Caco-2 (cell line): ENCODE results near the gene AARS2. TPM values are rescaled to one million over a fixed set of nuclear protein-coding genes. Genes with fewer than 3 reads are reported as not detected.

Source experiments
- BruUV-seq: library from RNA; stranded (reverse); fragments of 400-500 nt; replicated peaks from 2 replicates; lab custom pipeline; 2021; lab: Mats Ljungman, UMichigan
- CTCF ChIA-PET: fragments of 300-600 bp; sonication (Branson Sonifier 250); formaldehyde crosslinking; loops from one replicate; lab custom pipeline; 2022; ENCODE audit warnings: antibody characterized with exemption; lab: Charles Lee
- POLR2A ChIA-PET: fragments of 300-600 bp; sonication (Branson Sonifier 250); formaldehyde crosslinking; loops from one replicate; lab custom pipeline; 2022; ENCODE audit warnings: antibody characterized with exemption; lab: Charles Lee
- DNase-seq, 2 experiments: peaks; one replicate each; pipeline versions ENCODE4 v3.0.0 to v3.0.0-alpha.2; 2020 to 2022
- H3K27me3 ChIP-seq: replicated peaks from 2 replicates; pipeline ENCODE4 v1.6.0; 2011; ENCODE audit warnings: low read length; ENCODE audit not compliant: control insufficient read depth, insufficient read depth
- H3K36me3 ChIP-seq: 2 replicates; pipeline ENCODE4 v1.5.1; 2011; ENCODE audit warnings: low read length; ENCODE audit not compliant: control insufficient read depth, insufficient read depth
- H3K4me1 ChIP-seq: fragments of 250-450 bp; sonication (Bioruptor Pico); 2 replicates; pipeline ENCODE4 v1.5.1; 2020; ENCODE audit warnings: mild to moderate bottlenecking
- H3K4me3 ChIP-seq: 2 replicates; pipeline ENCODE4 v1.5.1; 2011; ENCODE audit warnings: low read depth, mild to moderate bottlenecking, control low read depth, low read length
- H3K9me3 ChIP-seq: fragments of 250-450 bp; sonication (Bioruptor Pico); 2 replicates; pipeline ENCODE4 v1.5.1; 2020; ENCODE audit warnings: mild to moderate bottlenecking, moderate library complexity
- H3K27ac Mint-ChIP-seq: one replicate; pipeline ENCODE4 v1.8.0; 2022; ENCODE audit warnings: mixed read lengths; ENCODE audit not compliant: unreplicated experiment
- H3K27me3 Mint-ChIP-seq: one replicate; pipeline ENCODE4 v1.8.0; 2022; ENCODE audit warnings: mixed read lengths; ENCODE audit not compliant: insufficient read depth, unreplicated experiment
- H3K36me3 Mint-ChIP-seq: one replicate; pipeline ENCODE4 v1.8.0; 2022; ENCODE audit warnings: mild to moderate bottlenecking, mixed read lengths; ENCODE audit not compliant: insufficient read depth, unreplicated experiment
- H3K4me1 Mint-ChIP-seq: one replicate; pipeline ENCODE4 v1.8.0; 2022; ENCODE audit warnings: low read depth, mixed read lengths; ENCODE audit not compliant: unreplicated experiment
- H3K4me3 Mint-ChIP-seq: one replicate; pipeline ENCODE4 v1.8.0; 2022; ENCODE audit warnings: mild to moderate bottlenecking, moderate library complexity, mixed read lengths; ENCODE audit not compliant: unreplicated experiment
- H3K9me3 Mint-ChIP-seq: one replicate; pipeline ENCODE4 v1.8.0; 2022; ENCODE audit warnings: mixed read lengths; ENCODE audit not compliant: unreplicated experiment
- intact Hi-C: fragments of 100-400 bp; cut with micrococcal nuclease; formaldehyde crosslinking; loops from one replicate; pipeline ENCODE4 v1.10.0; 2022; ENCODE audit not compliant: unreplicated experiment
- total RNA-seq: library from RNA; stranded (reverse); gene quantifications from 2 replicates; pipeline ENCODE4 v1.2.3, GENCODE V29; 2022
- TF ChIP-seq, protein P1 (sequence below), 2 experiments: fragments of 200-600 bp in 1 of 2; IDR thresholded peaks; 1 replicate in 1 of 2; 2 replicates in 1 of 2; pipeline versions ENCODE4 v1.5.1 to v1.8.0; 2011 to 2022; ENCODE audit warnings: antibody characterized with exemption in 1 of 2, control low read depth in 1 of 2, inconsistent platforms in 1 of 2, low read depth in 1 of 2, low read length in 1 of 2, mild to moderate bottlenecking in 1 of 2, moderate library complexity in 1 of 2; ENCODE audit not compliant: insufficient read depth in 1 of 2, severe bottlenecking in 1 of 2, unreplicated experiment in 1 of 2

AARS2 gene
- total RNA-seq, 1 experiment from 2014 or later: 20.5 TPM

DNA sequence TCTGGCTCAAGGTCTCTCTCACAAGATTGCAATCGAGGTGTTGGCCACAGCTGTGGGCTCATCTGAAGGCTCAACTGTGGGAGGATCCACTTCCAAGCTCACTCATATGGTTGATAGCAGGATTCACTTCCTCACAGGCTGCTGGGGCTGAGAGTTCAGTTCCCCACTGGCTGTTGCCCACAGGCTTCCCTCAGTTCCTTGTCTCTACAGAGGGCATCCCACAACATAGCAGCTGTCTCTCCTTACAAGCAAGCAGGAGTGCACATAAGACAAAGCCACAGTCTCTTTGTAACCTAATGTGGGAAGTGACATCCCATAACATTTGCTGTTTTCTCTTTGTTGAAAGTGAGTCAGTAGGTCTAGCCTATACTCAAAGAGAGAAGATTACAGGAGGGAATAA lies 43.3 kb upstream of the AARS2 start:
- Histone ChIP-seq H3K27me3 (no peaks in the 10 kb centered on the region), H3K9me3 (no peaks in the 10 kb centered on the region), H3K4me1 (no peaks in the 10 kb centered on the region), H3K4me3 (no peak overlapping the region), H3K36me3 (no peaks in the 10 kb centered on the region)
- Mint-ChIP-seq H3K36me3 (no peaks in the 10 kb centered on the region), H3K9me3 (no peaks in the 10 kb centered on the region), H3K4me1 (no peaks in the 10 kb centered on the region), H3K4me3 (no peak overlapping the region), H3K27ac (no peak overlapping the region), H3K27me3 (peaks cover 15% of the 10 kb centered on the region)
- no peak for DNase-seq
- no TSS peak for BruUV-seq
- intact Hi-C loops: no loop called here
- ChIA-PET CTCF (no interaction called here), POLR2A (no interaction called here)
- TF ChIP-seq, protein P1, sequence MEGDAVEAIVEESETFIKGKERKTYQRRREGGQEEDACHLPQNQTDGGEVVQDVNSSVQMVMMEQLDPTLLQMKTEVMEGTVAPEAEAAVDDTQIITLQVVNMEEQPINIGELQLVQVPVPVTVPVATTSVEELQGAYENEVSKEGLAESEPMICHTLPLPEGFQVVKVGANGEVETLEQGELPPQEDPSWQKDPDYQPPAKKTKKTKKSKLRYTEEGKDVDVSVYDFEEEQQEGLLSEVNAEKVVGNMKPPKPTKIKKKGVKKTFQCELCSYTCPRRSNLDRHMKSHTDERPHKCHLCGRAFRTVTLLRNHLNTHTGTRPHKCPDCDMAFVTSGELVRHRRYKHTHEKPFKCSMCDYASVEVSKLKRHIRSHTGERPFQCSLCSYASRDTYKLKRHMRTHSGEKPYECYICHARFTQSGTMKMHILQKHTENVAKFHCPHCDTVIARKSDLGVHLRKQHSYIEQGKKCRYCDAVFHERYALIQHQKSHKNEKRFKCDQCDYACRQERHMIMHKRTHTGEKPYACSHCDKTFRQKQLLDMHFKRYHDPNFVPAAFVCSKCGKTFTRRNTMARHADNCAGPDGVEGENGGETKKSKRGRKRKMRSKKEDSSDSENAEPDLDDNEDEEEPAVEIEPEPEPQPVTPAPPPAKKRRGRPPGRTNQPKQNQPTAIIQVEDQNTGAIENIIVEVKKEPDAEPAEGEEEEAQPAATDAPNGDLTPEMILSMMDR (IDR thresholded peaks at IDR 0.05; ENCODE audit: insufficient read depth in 1 of 2, low read depth in 1 of 2, low read length in 1 of 2, severe bottlenecking in 1 of 2, unreplicated experiment in 1 of 2): no peak

DNA sequence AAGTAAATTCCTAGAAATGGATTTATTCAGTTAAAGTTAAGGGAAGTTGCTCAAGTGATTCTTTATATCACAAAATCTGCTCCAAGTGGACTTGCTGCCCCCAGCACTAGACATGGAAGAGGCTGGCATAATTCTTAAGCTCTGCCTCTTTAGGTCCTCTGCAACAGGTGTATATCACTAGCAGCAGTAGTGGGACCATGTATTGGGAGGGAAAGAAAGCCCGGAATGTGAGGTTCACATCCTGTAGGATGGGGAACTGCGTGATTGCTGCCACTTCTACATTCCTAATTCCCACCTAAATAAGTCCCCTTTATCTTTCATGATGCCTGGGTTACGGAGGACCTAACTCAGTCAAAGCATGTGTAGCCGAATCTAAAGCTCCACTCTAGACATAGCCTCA lies 42.5 kb upstream of the AARS2 start:
- H3K27me3 Mint-ChIP-seq: peaks cover 15% of the 10 kb centered on the region
- CTCF ChIA-PET: no interaction called here
- BruUV-seq: no TSS peak
- Histone ChIP-seq H3K27me3 (no peaks in the 10 kb centered on the region), H3K36me3 (no peaks in the 10 kb centered on the region), H3K9me3 (no peaks in the 10 kb centered on the region), H3K4me1 (no peaks in the 10 kb centered on the region), H3K4me3 (no peak overlapping the region)
- POLR2A ChIA-PET: no interaction called here
- H3K27ac Mint-ChIP-seq: no peak overlapping the region
- H3K9me3 Mint-ChIP-seq: no peaks in the 10 kb centered on the region
- H3K36me3 Mint-ChIP-seq: no peaks in the 10 kb centered on the region
- intact Hi-C loops: no loop called here
- H3K4me3 Mint-ChIP-seq: no peak overlapping the region
- no peak for DNase-seq
- no peaks in the 10 kb centered on the region for H3K4me1 Mint-ChIP-seq
- TF ChIP-seq, protein P1 (IDR thresholded peaks at IDR 0.05; ENCODE audit: insufficient read depth in 1 of 2, low read depth in 1 of 2, low read length in 1 of 2, severe bottlenecking in 1 of 2, unreplicated experiment in 1 of 2): no peak

DNA sequence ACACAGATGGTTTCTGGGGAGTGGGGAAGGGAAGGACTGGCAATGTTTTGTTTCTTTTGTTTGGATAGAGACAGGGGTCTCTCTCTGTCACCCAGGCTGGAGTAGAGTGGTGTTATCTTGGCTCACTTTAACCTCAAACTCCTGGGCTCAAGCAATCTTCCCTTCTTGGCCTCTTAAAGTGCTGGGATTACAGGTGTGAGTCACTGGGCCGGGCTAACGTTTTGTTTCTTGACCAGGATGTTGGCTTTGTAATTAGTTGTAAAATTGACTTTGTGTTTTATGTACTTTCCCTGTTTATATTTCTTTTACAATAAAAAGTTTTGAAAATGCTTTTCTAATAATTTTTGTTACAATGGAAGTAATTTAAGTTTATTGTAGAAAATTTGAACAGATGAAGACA lies 40.2 kb upstream of the AARS2 start:
- H3K9me3 Mint-ChIP-seq: no peaks in the 10 kb centered on the region
- intact Hi-C loops: no loop called here
- TF ChIP-seq, protein P1 (IDR thresholded peaks at IDR 0.05; ENCODE audit: insufficient read depth in 1 of 2, low read depth in 1 of 2, low read length in 1 of 2, severe bottlenecking in 1 of 2, unreplicated experiment in 1 of 2): no peak
- Histone ChIP-seq H3K9me3 (no peaks in the 10 kb centered on the region), H3K27me3 (no peaks in the 10 kb centered on the region), H3K4me1 (no peaks in the 10 kb centered on the region), H3K36me3 (no peaks in the 10 kb centered on the region), H3K4me3 (no peak overlapping the region)
- POLR2A ChIA-PET: no interaction called here
- CTCF ChIA-PET: no interaction called here
- peaks cover 9% of the 10 kb centered on the region for H3K27me3 Mint-ChIP-seq
- no peak for DNase-seq
- H3K36me3 Mint-ChIP-seq: no peaks in the 10 kb centered on the region
- peaks cover 7% of the 10 kb centered on the region for H3K4me1 Mint-ChIP-seq
- no TSS peak for BruUV-seq
- no peak overlapping the region for H3K4me3 Mint-ChIP-seq
- H3K27ac Mint-ChIP-seq: no peak overlapping the region
